ENCODE data around the gene THAP8. TPM values are rescaled to one million over a fixed set of nuclear protein-coding genes. Genes with fewer than 3 reads are reported as not detected.

Gene THAP8
- total and polyA plus RNA-seq, 2 of the 8 experiments (the other 6 are each of a cell fraction or from before 2014, with no cell fraction given): 6.0 to 11.1 TPM

DNA sequence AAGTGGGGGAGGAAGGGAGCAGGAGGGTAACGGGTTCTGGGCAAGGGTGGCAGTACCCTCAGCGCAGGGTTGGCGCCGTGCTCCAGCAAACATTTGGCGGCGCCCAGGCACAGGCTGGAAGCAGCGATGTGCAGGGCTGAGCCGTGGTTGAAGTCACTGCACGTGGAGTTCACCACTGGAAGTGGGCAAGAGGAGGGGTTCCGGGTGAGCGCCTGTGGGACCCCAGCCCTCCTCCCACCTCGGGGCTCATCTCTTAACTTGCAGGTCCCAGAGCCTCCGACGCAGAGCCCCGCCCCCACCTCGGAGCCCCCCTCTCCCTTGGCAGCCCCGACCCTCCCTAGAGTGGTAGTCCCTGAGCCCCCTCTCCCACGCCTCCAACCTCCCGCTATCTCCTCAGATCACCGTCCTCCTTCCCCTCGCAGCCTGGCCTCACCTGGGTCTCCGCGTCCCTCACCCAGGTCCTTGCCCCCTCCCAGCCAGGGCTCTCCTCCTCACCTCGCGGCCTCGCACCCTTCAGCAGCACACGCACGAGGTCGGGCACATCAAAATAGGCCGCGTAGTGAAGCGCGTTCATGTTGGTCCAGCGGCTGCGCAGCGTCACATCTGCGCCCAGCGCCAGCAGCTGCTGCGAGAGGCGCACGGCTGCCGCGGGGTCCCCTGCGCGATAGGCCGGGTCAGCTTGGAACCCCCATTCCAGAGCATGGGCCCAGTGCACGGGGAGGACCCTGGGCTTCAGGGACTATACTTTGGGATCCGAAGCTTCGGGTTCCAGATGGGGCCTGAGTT, 27.8 kb downstream of the THAP8 start:
- ChIA-PET CTCF (ENCODE audit: partially characterized antibody) (interaction anchor here (0.6 to 1.7 kb wide), 3 partner anchors 15 to 42 kb away, joined by 3 to 4 read pairs (median 3); no protein-coding TSS in a partner anchor), POLR2A (ENCODE audit: partially characterized antibody) (interaction anchor here (0.9 to 1.1 kb wide), 2 partner anchors 8 to 12 kb away, joined by 3 to 4 read pairs; partner anchors contain the start of gene ALKBH6)
- WGBS, 2 experiments (ENCODE audit: extremely low coverage in 1 of 2, insufficient coverage in 1 of 2, insufficient read length in 1 of 2, insufficient replicate concordance in 2 of 2, low coverage in 1 of 2, low lambda C conversion rate in 2 of 2, missing lambda C conversion rate in 1 of 2): 91% methylated on average over 45 of the region's 49 CpGs; no CpG with 5 or more reads in 1 of the 2 experiments
- no peak overlapping the region for H3K9ac ChIP-seq (replicated peaks in 1 of 4; ENCODE audit: extremely low read depth in 1 of 4, low read depth in 3 of 4, low read length in 3 of 4)
- no peak overlapping the region for H2AK5ac ChIP-seq (ENCODE audit: low read depth, low read length)
- no peaks in the 10 kb centered on the region for H3K9me3 ChIP-seq (ENCODE audit: insufficient read depth in 2 of 2, low read depth in 1 of 2, low read length in 1 of 2)
- H4K91ac ChIP-seq (replicated peaks; ENCODE audit: insufficient read length, low read length): no peak overlapping the region
- H3K27ac ChIP-seq (ENCODE audit: low read depth, low read length): no peak overlapping the region
- H3K4ac ChIP-seq (replicated peaks; ENCODE audit: insufficient read length, low read depth, low read length): no peak overlapping the region
- no peaks in the 10 kb centered on the region for H3K4me1 ChIP-seq (replicated peaks in 1 of 4; ENCODE audit: control insufficient read depth in 3 of 4, insufficient read depth in 4 of 4, low read length in 3 of 4)
- no peak overlapping the region for H3K23ac ChIP-seq (ENCODE audit: insufficient read length)
- H2BK20ac ChIP-seq (ENCODE audit: low read length): no peak overlapping the region
- no peaks in the 10 kb centered on the region for H3K79me1 ChIP-seq (ENCODE audit: low read depth, low read length)
- no peak overlapping the region for H3K4me3 ChIP-seq (ENCODE audit: extremely low read depth in 1 of 4, insufficient read depth in 2 of 4, low read depth in 3 of 4, low read length in 4 of 4)
- no peak overlapping the region for H2BK5ac ChIP-seq (ENCODE audit: low read depth, low read length)
- peaks cover 0 to 9% of the 10 kb centered on the region in 2 experiments for H4K20me1 ChIP-seq (replicated peaks in 1 of 2; ENCODE audit: control insufficient read depth in 1 of 2, insufficient read depth in 2 of 2, low read length in 2 of 2)
- no peak overlapping the region for H2AFZ ChIP-seq (ENCODE audit: low read length)
- H4K8ac ChIP-seq (ENCODE audit: extremely low read depth, insufficient read depth, low read length): no peak overlapping the region
- no peaks in the 10 kb centered on the region for H3K79me2 ChIP-seq (ENCODE audit: control insufficient read depth in 1 of 2, insufficient read depth in 2 of 2, low read length in 2 of 2)
- H3K23me2 ChIP-seq (ENCODE audit: low read depth, low read length): no peaks in the 10 kb centered on the region
- no peak overlapping the region for H2BK12ac ChIP-seq (ENCODE audit: low read depth, low read length)
- DNase-seq (ENCODE audit: low read depth in 1 of 2, low spot score in 2 of 2) (no peak), FAIRE-seq (no peak)
- H3K18ac ChIP-seq (ENCODE audit: extremely low read depth, low read length): no peak overlapping the region
- no peak overlapping the region for H3K14ac ChIP-seq (ENCODE audit: insufficient read length)
- H3K27me3 ChIP-seq (replicated peaks in 1 of 4; ENCODE audit: control insufficient read depth in 3 of 4, extremely low read depth in 1 of 4, insufficient read depth in 3 of 4, low read length in 3 of 4): no peaks in the 10 kb centered on the region; a peak in 1 of 7 replicates
- no peak overlapping the region for H3K4me2 ChIP-seq (ENCODE audit: insufficient read depth in 1 of 2, low read depth in 2 of 2, low read length in 2 of 2)
- no peak overlapping the region for H3K56ac ChIP-seq (replicated peaks; ENCODE audit: insufficient read length, low read depth, low read length)
- no peak overlapping the region for H2BK120ac ChIP-seq (replicated peaks; ENCODE audit: low read depth, low read length)
- H4K5ac ChIP-seq (ENCODE audit: insufficient read length, low read depth, low read length): no peak overlapping the region
- no peak overlapping the region for H2BK15ac ChIP-seq (ENCODE audit: low read length)
- peaks cover 0 to 21% (median 5%) of the 10 kb centered on the region in 4 experiments; a peak in 4 of 8 replicates for H3K36me3 ChIP-seq (ENCODE audit: control insufficient read depth in 2 of 4, insufficient read depth in 4 of 4, low read length in 3 of 4)
- TF ChIP-seq POLR2A (IDR thresholded peaks at IDR 0.05; ENCODE audit: control extremely low read depth in 1 of 2, low read depth in 2 of 2, low read length in 2 of 2) (no peak), RBBP5 (IDR thresholded peaks at IDR 0.05; ENCODE audit: borderline replicate concordance, low read depth, low read length) (no peak), JUND (IDR thresholded peaks at IDR 0.05; ENCODE audit: low read length) (no peak), SP2 (IDR thresholded peaks at IDR 0.05; ENCODE audit: low read length) (no peak), CTBP2 (IDR thresholded peaks at IDR 0.05; ENCODE audit: borderline replicate concordance, insufficient read depth, insufficient read length, low read length) (no peak), TEAD4 (IDR thresholded peaks at IDR 0.05; ENCODE audit: low read depth, low read length) (no peak), GABPA (IDR thresholded peaks at IDR 0.05; ENCODE audit: borderline replicate concordance, insufficient read depth, low read length) (no peak), SIX5 (IDR thresholded peaks at IDR 0.05; ENCODE audit: low read depth, low read length) (no peak), SUZ12 (IDR thresholded peaks at IDR 0.05; ENCODE audit: low read length) (no peak), RXRA (IDR thresholded peaks at IDR 0.05; ENCODE audit: insufficient read depth, low read depth, low read length) (no peak)
- TF ChIP-seq, protein P1, sequence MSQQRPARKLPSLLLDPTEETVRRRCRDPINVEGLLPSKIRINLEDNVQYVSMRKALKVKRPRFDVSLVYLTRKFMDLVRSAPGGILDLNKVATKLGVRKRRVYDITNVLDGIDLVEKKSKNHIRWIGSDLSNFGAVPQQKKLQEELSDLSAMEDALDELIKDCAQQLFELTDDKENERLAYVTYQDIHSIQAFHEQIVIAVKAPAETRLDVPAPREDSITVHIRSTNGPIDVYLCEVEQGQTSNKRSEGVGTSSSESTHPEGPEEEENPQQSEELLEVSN (IDR thresholded peaks at IDR 0.05): no peak

All from H1 (cell line).